ENCODE measurements around the gene CNPY1.

Gene CNPY1

DNA sequence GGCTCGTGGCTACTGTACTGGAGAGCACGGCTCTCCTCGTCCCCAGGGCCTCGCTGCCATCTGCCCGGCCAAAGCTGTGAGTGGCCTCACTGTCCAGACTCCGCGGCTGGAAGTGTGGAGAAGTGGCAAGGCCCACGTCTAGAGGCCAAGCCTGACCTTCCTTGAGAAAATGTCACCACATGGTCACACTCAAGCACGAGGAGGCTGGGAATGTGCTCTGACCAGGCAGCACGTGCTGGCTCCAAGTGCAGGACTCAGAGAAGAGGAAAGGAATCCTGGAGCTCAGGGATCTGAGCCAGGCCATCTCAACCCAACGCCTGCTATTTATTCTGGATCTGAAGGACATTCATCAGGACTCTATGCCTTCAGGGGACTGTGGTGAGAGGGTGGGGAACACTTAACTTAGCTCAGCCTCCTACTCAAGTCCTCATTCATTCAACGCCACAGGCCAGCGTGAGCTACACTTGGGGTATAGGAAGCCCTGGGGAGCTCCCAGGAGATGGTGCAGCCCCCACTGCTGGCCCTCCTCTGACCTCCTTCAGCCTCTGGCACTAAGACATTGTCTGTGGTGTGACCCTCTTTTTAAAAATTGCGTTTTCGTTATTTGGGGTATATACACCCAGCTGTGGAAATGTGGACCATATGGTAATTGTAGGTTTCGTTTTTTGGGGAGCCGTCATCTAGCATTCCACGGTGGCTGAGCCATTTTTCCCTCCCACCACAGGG is 59.4 kb downstream of the CNPY1 start:
- TF ChIP-seq CREB1 (IDR thresholded peaks at IDR 0.05; ENCODE audit: low read depth) (no peak), YY1 (IDR thresholded peaks at IDR 0.05; ENCODE audit: low read depth) (no peak)

DNA sequence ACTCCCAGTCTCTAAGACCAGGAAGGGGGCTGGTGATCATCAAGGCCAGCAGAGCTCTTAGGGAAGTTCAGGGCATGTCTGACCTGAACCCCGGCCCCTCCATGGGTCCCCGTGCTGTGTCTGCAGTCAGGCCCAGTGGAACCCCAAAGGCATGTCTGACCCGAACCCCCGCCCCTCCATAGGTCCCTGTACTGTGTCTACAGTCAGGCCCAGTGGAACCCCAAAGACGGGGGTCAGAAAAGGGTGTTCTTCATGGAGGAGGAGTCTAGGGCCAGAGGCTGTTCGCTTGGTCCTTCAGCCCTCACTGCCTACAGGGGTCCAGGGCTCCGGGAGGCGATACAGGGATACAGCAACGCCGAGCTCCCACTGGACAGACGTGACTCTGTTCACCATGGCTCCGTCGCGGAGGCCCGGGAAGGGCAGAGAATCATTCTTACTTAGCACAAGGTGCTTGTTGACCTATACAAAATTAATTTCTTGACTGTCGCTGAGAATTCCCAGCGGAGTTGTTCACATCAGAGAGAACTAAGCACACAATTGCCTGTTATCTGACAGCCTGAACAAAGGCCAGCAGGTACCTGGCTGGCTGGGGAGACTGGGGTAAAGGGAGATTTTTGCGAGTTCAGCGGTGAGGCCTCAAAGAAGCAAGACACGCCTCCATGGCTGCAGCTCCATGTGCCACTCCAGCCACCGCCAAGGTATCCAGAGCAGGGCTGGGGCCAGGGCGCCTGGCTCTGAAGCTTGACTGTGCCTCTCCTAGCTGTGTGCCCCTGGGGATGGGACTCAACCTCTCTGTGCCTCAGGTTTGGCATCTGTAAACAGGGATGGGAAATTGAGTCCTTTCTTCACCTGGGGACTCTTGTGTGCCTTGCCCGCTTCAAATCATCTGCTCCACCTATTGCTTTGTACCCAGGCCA is 61.6 kb downstream of the CNPY1 start:
- TF ChIP-seq TCF12 (IDR thresholded peaks at IDR 0.05; ENCODE audit: low read depth) (no peak), ZBTB7A (IDR thresholded peaks at IDR 0.05; ENCODE audit: low read depth) (no peak), EP300 (IDR thresholded peaks at IDR 0.05; ENCODE audit: borderline replicate concordance) (no peak), TEAD4 (IDR thresholded peaks at IDR 0.05) (no peak), CREB1 (IDR thresholded peaks at IDR 0.05; ENCODE audit: low read depth) (no peak), EGR1 (IDR thresholded peaks at IDR 0.05) (no peak), CEBPB (IDR thresholded peaks at IDR 0.05) (no peak), FOXM1 (IDR thresholded peaks at IDR 0.05; ENCODE audit: borderline replicate concordance, low read depth) (no peak), TAF1 (IDR thresholded peaks at IDR 0.05; ENCODE audit: low read depth) (no peak), RAD21 (IDR thresholded peaks at IDR 0.05; ENCODE audit: low read depth) (no peak)
- TF ChIP-seq, protein P1, sequence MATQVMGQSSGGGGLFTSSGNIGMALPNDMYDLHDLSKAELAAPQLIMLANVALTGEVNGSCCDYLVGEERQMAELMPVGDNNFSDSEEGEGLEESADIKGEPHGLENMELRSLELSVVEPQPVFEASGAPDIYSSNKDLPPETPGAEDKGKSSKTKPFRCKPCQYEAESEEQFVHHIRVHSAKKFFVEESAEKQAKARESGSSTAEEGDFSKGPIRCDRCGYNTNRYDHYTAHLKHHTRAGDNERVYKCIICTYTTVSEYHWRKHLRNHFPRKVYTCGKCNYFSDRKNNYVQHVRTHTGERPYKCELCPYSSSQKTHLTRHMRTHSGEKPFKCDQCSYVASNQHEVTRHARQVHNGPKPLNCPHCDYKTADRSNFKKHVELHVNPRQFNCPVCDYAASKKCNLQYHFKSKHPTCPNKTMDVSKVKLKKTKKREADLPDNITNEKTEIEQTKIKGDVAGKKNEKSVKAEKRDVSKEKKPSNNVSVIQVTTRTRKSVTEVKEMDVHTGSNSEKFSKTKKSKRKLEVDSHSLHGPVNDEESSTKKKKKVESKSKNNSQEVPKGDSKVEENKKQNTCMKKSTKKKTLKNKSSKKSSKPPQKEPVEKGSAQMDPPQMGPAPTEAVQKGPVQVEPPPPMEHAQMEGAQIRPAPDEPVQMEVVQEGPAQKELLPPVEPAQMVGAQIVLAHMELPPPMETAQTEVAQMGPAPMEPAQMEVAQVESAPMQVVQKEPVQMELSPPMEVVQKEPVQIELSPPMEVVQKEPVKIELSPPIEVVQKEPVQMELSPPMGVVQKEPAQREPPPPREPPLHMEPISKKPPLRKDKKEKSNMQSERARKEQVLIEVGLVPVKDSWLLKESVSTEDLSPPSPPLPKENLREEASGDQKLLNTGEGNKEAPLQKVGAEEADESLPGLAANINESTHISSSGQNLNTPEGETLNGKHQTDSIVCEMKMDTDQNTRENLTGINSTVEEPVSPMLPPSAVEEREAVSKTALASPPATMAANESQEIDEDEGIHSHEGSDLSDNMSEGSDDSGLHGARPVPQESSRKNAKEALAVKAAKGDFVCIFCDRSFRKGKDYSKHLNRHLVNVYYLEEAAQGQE (IDR thresholded peaks at IDR 0.05; ENCODE audit: low read depth) = no peak
- TF ChIP-seq, protein P2, sequence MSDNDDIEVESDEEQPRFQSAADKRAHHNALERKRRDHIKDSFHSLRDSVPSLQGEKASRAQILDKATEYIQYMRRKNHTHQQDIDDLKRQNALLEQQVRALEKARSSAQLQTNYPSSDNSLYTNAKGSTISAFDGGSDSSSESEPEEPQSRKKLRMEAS (IDR thresholded peaks at IDR 0.05) = no peak
- TF ChIP-seq, protein P3, sequence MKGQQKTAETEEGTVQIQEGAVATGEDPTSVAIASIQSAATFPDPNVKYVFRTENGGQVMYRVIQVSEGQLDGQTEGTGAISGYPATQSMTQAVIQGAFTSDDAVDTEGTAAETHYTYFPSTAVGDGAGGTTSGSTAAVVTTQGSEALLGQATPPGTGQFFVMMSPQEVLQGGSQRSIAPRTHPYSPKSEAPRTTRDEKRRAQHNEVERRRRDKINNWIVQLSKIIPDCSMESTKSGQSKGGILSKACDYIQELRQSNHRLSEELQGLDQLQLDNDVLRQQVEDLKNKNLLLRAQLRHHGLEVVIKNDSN (IDR thresholded peaks at IDR 0.05) = no peak

DNA sequence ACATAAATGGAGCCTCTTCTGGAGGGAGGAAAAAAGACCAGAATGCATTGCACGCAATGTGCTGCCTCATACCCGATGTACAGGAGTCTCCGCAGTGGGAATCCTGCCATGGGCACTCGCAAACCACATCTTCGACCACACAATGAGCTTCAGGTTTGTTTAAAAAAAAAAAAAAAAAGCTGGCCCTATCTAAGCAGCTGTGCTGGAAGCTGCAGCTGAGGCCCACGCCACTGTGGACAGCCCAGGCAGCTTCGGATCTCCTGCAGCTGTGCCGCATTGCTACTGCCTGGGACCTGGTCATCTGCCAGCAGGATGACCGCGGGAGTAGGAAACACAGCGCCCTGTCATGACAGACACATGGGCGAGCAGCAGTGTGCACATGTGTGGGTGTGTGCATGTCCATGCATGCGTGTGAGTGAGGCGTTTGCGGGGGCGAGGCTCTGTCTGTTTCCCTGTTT is 62.5 kb downstream of the CNPY1 start:
- no peak for TF ChIP-seq YY1 (IDR thresholded peaks at IDR 0.05; ENCODE audit: low read depth)
- no peak for TF ChIP-seq ZBTB7A (IDR thresholded peaks at IDR 0.05; ENCODE audit: low read depth)
- TF ChIP-seq NFIC (IDR thresholded peaks at IDR 0.05) = no peak
- no peak for TF ChIP-seq CEBPB (IDR thresholded peaks at IDR 0.05)
- TF ChIP-seq, protein P1 (IDR thresholded peaks at IDR 0.05; ENCODE audit: low read depth) = no peak
- no peak for TF ChIP-seq EGR1 (IDR thresholded peaks at IDR 0.05)
- TF ChIP-seq, protein P2 (IDR thresholded peaks at IDR 0.05) = no peak
- TF ChIP-seq RAD21 (IDR thresholded peaks at IDR 0.05; ENCODE audit: low read depth) = no peak
- no peak for TF ChIP-seq EP300 (IDR thresholded peaks at IDR 0.05; ENCODE audit: borderline replicate concordance)
- no peak for TF ChIP-seq TCF12 (IDR thresholded peaks at IDR 0.05; ENCODE audit: low read depth)

DNA sequence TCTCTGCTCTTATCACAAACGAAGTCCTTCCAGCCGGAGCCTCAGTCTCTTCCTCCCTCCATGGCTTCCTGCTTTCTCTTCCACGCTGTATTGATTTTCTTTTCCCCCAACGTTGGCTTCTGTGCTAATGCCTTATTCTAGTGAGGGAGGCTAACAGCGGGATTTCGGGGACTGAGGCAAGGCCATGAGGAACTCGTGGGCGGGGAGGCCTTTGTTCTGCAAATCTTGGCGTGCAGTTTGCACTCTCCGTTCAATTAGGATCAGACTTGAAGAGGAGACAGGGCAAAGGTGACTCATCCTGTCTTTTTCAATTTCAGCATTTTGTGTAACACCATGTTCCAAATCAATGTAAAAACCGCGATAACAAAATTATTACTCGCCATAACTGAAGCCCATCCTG is 63.1 kb downstream of the CNPY1 start:
- no peak for TF ChIP-seq NFIC (IDR thresholded peaks at IDR 0.05)
- TF ChIP-seq EP300 (IDR thresholded peaks at IDR 0.05; ENCODE audit: borderline replicate concordance) = no peak
- TF ChIP-seq FOXM1 (IDR thresholded peaks at IDR 0.05; ENCODE audit: borderline replicate concordance, low read depth) = no peak
- TF ChIP-seq TCF12 (IDR thresholded peaks at IDR 0.05; ENCODE audit: low read depth) = no peak
- TF ChIP-seq, protein P1 (IDR thresholded peaks at IDR 0.05; ENCODE audit: low read depth) = no peak
- TF ChIP-seq RAD21 (IDR thresholded peaks at IDR 0.05; ENCODE audit: low read depth) = no peak
- no peak for TF ChIP-seq YY1 (IDR thresholded peaks at IDR 0.05; ENCODE audit: low read depth)
- no peak for TF ChIP-seq TEAD4 (IDR thresholded peaks at IDR 0.05)
- TF ChIP-seq TAF1 (IDR thresholded peaks at IDR 0.05; ENCODE audit: low read depth) = no peak
- no peak for TF ChIP-seq CEBPB (IDR thresholded peaks at IDR 0.05)
- no peak for TF ChIP-seq ZBTB7A (IDR thresholded peaks at IDR 0.05; ENCODE audit: low read depth)
- TF ChIP-seq, protein P3 (IDR thresholded peaks at IDR 0.05) = no peak
- TF ChIP-seq EGR1 (IDR thresholded peaks at IDR 0.05) = no peak
- TF ChIP-seq, protein P2 (IDR thresholded peaks at IDR 0.05) = no peak
- no peak for TF ChIP-seq CREB1 (IDR thresholded peaks at IDR 0.05; ENCODE audit: low read depth)
